Suprapubic skin (tissue), 4 donors: ENCODE results near the gene MBP. TPM values are rescaled to one million over a fixed set of nuclear protein-coding genes. Genes with fewer than 3 reads are reported as not detected.

Experiments used
- DNase-seq, 2 donors: peaks; one replicate each; pipeline ENCODE4 v3.0.0-alpha.2; 2019; ENCODE audit warnings: low spot score in 2 of 2
- H3K27ac ChIP-seq: fragments of 200-600 bp; sonication (generic); one replicate; pipeline ENCODE4 v1.5.1; 2019
- H3K27me3 ChIP-seq: fragments of 200-600 bp; sonication (generic); one replicate; pipeline ENCODE4 v1.5.1; 2019
- H3K36me3 ChIP-seq: fragments of 200-600 bp; sonication (generic); one replicate; pipeline ENCODE4 v1.5.1; 2019
- H3K4me1 ChIP-seq: fragments of 200-600 bp; sonication (generic); one replicate; pipeline ENCODE4 v1.5.1; 2019
- H3K4me3 ChIP-seq: fragments of 200-600 bp; sonication (generic); one replicate; pipeline ENCODE4 v1.5.1; 2019; ENCODE audit warnings: mild to moderate bottlenecking
- H3K9me3 ChIP-seq: fragments of 200-600 bp; sonication (generic); one replicate; pipeline ENCODE4 v1.5.1; 2019
- EP300 ChIP-seq: sonication (generic); formaldehyde crosslinking; IDR thresholded peaks from one replicate; pipeline ENCODE4 v1.6.1; 2017; ENCODE audit warnings: antibody characterized with exemption
- POLR2A ChIP-seq, 2 donors: fragments of 450-650 bp; IDR thresholded peaks; one replicate each; pipeline ENCODE4 v1.6.1; 2017; ENCODE audit warnings: antibody characterized with exemption in 2 of 2, mild to moderate bottlenecking in 2 of 2, moderate library complexity in 2 of 2
- POLR2AphosphoS5 ChIP-seq, 3 donors: sonication (generic); formaldehyde crosslinking; IDR thresholded peaks; one replicate each; pipeline ENCODE4 v1.6.1; 2017; ENCODE audit warnings: antibody characterized with exemption in 3 of 3
- WGBS: methylation state at CpG from one replicate; pipeline ENCODE4 v1.1.5; 2018; 5-methylcytosine and 5-hydroxymethylcytosine counted together
- total RNA-seq, 4 donors: library from RNA; depleted of rRNA; stranded (reverse); fragments of >200 nt; gene quantifications; one replicate each; pipeline ENCODE4 v1.1.0, GENCODE V29; 2016
- TF ChIP-seq, protein P1 (sequence below), 2 donors: fragments of 200-600 bp in 1 of 2; fragments of 450-650 bp in 1 of 2; sonication (generic) in 1 of 2; IDR thresholded peaks; one replicate each; pipeline ENCODE4 v1.5.1; 2016 to 2019; ENCODE audit warnings: antibody characterized with exemption in 2 of 2, mild to moderate bottlenecking in 1 of 2, moderate library complexity in 1 of 2

MBP gene
- total RNA-seq, 4 donors from 2014 or later: 37.0 to 100 (median 69.3) TPM

DNA sequence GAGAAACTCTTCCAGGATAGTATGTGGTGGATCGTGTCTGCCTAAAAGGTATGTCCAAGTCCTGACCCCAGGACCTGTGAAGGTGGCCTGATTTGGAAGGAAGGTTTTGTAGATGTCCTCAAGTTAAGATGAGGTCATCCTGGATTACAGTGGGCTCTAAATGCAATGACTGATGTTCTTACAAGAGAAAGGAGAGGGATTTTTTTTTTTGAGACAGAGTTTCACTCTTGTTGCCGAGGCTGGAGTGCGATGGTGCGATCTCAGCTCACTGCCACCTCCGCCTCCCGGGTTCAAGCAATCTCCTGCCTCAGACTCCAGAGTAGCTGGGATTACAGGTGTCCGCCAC is 19.9 kb downstream of the MBP start:
- no peak for DNase-seq
- H3K4me3 ChIP-seq: no peak overlapping the region
- no peaks in the 10 kb centered on the region for H3K9me3 ChIP-seq
- H3K27me3 ChIP-seq: no peaks in the 10 kb centered on the region
- H3K36me3 ChIP-seq: no peaks in the 10 kb centered on the region
- H3K27ac ChIP-seq: peak overlapping the region; percentile 51
- peaks cover 83% of the 10 kb centered on the region for H3K4me1 ChIP-seq
- WGBS: 97% methylated on average over 7 of the region's 7 CpGs
- TF ChIP-seq, protein P1, sequence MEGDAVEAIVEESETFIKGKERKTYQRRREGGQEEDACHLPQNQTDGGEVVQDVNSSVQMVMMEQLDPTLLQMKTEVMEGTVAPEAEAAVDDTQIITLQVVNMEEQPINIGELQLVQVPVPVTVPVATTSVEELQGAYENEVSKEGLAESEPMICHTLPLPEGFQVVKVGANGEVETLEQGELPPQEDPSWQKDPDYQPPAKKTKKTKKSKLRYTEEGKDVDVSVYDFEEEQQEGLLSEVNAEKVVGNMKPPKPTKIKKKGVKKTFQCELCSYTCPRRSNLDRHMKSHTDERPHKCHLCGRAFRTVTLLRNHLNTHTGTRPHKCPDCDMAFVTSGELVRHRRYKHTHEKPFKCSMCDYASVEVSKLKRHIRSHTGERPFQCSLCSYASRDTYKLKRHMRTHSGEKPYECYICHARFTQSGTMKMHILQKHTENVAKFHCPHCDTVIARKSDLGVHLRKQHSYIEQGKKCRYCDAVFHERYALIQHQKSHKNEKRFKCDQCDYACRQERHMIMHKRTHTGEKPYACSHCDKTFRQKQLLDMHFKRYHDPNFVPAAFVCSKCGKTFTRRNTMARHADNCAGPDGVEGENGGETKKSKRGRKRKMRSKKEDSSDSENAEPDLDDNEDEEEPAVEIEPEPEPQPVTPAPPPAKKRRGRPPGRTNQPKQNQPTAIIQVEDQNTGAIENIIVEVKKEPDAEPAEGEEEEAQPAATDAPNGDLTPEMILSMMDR (IDR thresholded peaks at IDR 0.05): no peak
- no peak for TF ChIP-seq POLR2A (IDR thresholded peaks at IDR 0.05)
- TF ChIP-seq POLR2AphosphoS5 (IDR thresholded peaks at IDR 0.05): no peak
- no peak for TF ChIP-seq EP300

DNA sequence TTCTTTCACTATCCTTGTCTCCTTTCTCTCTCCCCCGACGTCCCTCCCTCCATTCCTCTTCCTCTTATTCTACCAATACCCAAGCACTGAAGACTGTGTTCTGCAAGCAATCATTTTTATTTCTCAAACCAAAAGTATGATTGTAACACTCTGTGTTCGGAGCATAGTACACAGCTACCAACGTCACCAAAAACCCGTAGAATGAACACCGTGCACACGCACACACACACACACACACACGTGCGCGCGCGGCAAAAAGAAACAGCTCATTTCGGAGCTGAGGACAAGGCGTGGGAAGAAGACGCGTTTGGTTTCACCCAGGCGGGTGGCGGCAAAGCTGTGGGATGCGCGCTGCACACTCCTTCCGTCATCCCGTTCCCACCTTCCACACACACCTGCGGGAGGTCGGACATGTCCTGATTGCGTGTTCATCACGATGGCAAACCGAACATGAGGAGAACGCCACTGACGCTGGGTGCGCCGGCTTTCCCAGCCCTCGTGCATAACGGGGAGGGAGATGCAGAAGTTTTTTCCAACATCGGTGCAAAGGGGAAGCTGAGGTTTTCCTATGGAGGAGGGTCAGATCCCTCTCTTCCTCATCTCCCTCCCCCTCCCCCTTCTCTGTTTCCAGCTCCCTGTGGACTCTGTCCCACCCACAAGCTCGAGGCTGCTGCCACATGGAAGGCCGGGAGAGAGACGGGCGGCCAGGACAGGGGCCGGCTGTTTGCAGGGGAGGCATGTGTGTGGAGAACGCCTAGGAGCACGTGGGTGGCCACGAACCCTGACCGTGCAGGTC is 20.4 kb downstream of the MBP start:
- WGBS: 84% methylated on average over 42 of the region's 43 CpGs
- TF ChIP-seq, protein P1 (IDR thresholded peaks at IDR 0.05): no peak
- TF ChIP-seq POLR2AphosphoS5 (IDR thresholded peaks at IDR 0.05): no peak
- TF ChIP-seq POLR2A (IDR thresholded peaks at IDR 0.05): no peak
- TF ChIP-seq EP300: no peak
- peak overlapping the region; percentile 51 for H3K27ac ChIP-seq
- no peak overlapping the region for H3K4me3 ChIP-seq
- DNase-seq: peak in 1 of 2 donors; percentile 64
- H3K36me3 ChIP-seq: no peaks in the 10 kb centered on the region
- H3K9me3 ChIP-seq: no peaks in the 10 kb centered on the region
- peaks cover 88% of the 10 kb centered on the region for H3K4me1 ChIP-seq
- no peaks in the 10 kb centered on the region for H3K27me3 ChIP-seq

DNA sequence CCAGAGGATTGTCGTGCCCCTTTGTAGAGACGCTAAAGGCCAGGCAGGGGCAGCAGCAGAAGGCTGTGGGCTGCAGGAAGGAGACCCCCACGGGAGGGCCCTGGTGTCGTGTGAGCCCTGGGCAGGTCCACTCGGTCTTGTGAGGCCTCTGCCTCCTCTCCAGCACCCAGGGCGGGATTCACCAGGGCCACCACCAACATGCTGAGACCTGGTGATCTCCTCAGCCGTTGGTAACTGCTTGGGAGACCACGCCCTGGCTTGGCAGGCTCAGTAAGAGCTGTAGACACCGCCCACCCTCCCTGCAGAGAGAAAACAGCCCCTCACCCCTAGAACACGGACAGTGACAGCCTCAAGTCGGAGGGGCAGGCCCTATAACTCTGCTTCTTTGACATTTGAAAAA is 21.1 kb downstream of the MBP start:
- Histone ChIP-seq H3K27ac (peak overlapping the region; percentile 51), H3K36me3 (no peaks in the 10 kb centered on the region), H3K4me1 (peaks cover 94% of the 10 kb centered on the region), H3K27me3 (no peaks in the 10 kb centered on the region), H3K9me3 (no peaks in the 10 kb centered on the region), H3K4me3 (peak overlapping the region; percentile 1)
- WGBS: 23% methylated on average over 11 of the region's 11 CpGs
- TF ChIP-seq POLR2AphosphoS5 (IDR thresholded peaks at IDR 0.05) (no peak), POLR2A (IDR thresholded peaks at IDR 0.05) (no peak), EP300 (no peak)
- TF ChIP-seq, protein P1 (IDR thresholded peaks at IDR 0.05): no peak
- DNase-seq: no peak

DNA sequence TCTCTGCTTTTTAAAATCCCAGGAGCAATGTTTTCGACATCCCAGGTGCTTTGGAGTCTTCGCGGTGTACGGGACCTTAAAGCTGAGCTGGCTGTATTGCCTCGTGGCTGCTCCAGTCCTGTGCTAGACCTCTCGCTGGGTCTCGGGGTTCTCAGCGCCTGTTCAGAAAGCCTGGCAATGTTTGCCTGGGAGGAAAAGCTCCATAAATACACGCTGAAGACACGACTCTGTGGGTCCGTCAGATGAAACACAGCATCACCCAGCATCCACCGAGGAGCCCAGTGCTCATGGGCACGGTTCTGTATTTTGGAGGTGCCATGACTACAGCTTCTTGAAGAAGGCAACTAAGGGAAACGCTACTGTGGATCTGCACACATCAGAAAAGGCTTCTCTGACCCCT is 21.6 kb downstream of the MBP start:
- TF ChIP-seq POLR2A (IDR thresholded peaks at IDR 0.05): no peak
- TF ChIP-seq POLR2AphosphoS5 (IDR thresholded peaks at IDR 0.05): no peak
- Histone ChIP-seq H3K27me3 (no peaks in the 10 kb centered on the region), H3K9me3 (no peaks in the 10 kb centered on the region), H3K27ac (peak overlapping the region; percentile 51), H3K4me1 (peaks cover 96% of the 10 kb centered on the region), H3K36me3 (no peaks in the 10 kb centered on the region), H3K4me3 (no peak overlapping the region)
- DNase-seq: no peak
- WGBS: 81% methylated on average over 14 of the region's 14 CpGs

DNA sequence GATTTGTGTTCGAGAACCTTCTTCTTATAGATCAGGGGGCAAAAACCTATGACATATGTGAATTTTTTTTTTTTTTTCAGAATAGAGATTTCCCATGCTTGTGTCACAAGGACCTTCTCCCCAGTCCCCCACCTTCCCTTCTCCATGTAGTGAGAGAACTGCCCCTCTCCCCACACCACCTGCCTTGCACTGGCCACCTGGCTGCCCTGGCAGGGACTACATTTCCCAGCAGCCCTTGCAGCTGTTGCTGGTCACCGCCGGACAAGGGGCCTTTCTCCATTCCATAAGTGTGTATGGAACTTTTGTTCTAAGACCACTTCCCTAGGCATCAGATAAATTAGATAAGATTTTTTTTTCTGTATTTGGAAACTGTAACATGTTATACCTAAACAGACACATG is 22.2 kb downstream of the MBP start:
- Histone ChIP-seq H3K36me3 (no peaks in the 10 kb centered on the region), H3K27ac (no peak overlapping the region), H3K9me3 (no peaks in the 10 kb centered on the region), H3K4me1 (peaks cover 98% of the 10 kb centered on the region), H3K27me3 (no peaks in the 10 kb centered on the region), H3K4me3 (no peak overlapping the region)
- 88% methylated on average over 3 of the region's 3 CpGs for WGBS
- no peak for TF ChIP-seq POLR2A (IDR thresholded peaks at IDR 0.05)
- no peak for TF ChIP-seq POLR2AphosphoS5 (IDR thresholded peaks at IDR 0.05)
- DNase-seq: no peak

DNA sequence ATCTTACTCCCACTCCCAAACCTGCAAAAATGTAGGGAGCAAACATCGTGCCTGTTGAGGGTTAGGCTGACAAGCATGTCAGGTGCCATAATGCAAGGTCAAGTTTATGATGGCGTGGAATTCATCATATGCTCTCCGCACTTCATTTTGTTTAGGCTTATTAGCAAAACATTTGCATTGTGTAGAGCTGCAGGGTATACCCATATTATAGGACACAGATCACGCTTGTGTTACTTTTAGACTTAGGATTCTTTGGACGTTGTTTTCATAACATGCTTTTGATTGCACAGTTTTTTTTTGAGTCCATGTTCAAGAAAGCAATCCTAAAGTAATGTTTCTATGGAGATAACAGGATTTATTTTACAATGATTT is 22.9 kb downstream of the MBP start:
- H3K27ac ChIP-seq: peak overlapping the region; percentile 80
- WGBS: 85% methylated on average over 5 of the region's 5 CpGs
- H3K36me3 ChIP-seq: no peaks in the 10 kb centered on the region
- TF ChIP-seq POLR2A (IDR thresholded peaks at IDR 0.05) (no peak), EP300 (no peak), POLR2AphosphoS5 (IDR thresholded peaks at IDR 0.05) (no peak)
- TF ChIP-seq, protein P1 (IDR thresholded peaks at IDR 0.05): no peak
- H3K9me3 ChIP-seq: no peaks in the 10 kb centered on the region
- no peaks in the 10 kb centered on the region for H3K27me3 ChIP-seq
- H3K4me3 ChIP-seq: no peak overlapping the region
- peaks cover 91% of the 10 kb centered on the region for H3K4me1 ChIP-seq
- DNase-seq: no peak
